Endometrial microvascular endothelial cells (primary cell): ENCODE results near the gene TCP1. TPM values are rescaled to one million over a fixed set of nuclear protein-coding genes. Genes with fewer than 3 reads are reported as not detected.

Experiments
- total RNA-seq: library from RNA; depleted of rRNA; stranded (reverse); fragments of >200 nt; gene quantifications from one replicate; pipeline ENCODE4 v1.2.3, GENCODE V29; 2015; ENCODE audit errors: inconsistent ontology term

The TCP1 gene
- total RNA-seq, 1 donor from 2014 or later, result 324 TPM

Other genes starting within 250 kb of the TCP1 start
- gene SOD2, start 96.4 kb downstream of the TCP1 start, total RNA-seq, result 111 TPM
- 52.8 TPM for gene WTAP, start 62.1 kb downstream of the TCP1 start, total RNA-seq
- 24.8 TPM for gene ACAT2, start 27.6 kb downstream of the TCP1 start, total RNA-seq
- gene MRPL18, start 865 bp upstream of the TCP1 start, total RNA-seq, result 155 TPM
- gene PNLDC1, start 10.7 kb upstream of the TCP1 start, total RNA-seq, result not detected
- gene MAS1, start 101.4 kb upstream of the TCP1 start, total RNA-seq, result not detected
- 23.5 TPM for gene IGF2R, start 179.5 kb upstream of the TCP1 start, total RNA-seq